Measurements from ENCODE around the gene GARNL3.

The GARNL3 gene

GRCh38 chr9:127362829-127363228, 98.3 kb downstream of the GARNL3 start:
- POLR2A ChIA-PET: no interaction called here
- TF ChIP-seq CTCF (IDR thresholded peaks at IDR 0.05; ENCODE audit: control extremely low read depth, extremely low read depth, low read depth, missing control alignments): no peak
- DNase-seq (ENCODE audit: extremely low spot score): no peak
- CTCF ChIA-PET: no interaction called here

- ChIA-PET CTCF (interaction anchor here (0.8 kb wide), 1 partner anchor 13 kb away, joined by 3 read pairs; no protein-coding TSS in a partner anchor), POLR2A (no interaction called here)
- no peak for TF ChIP-seq CTCF (IDR thresholded peaks at IDR 0.05; ENCODE audit: control extremely low read depth, extremely low read depth, low read depth, missing control alignments)
- DNase-seq (ENCODE audit: extremely low spot score): no peak
Observed at GRCh38 chr9:127365461-127365860, 100.9 kb downstream of the GARNL3 start.

- CTCF ChIA-PET: no interaction called here
- DNase-seq (ENCODE audit: extremely low spot score): no peak
- TF ChIP-seq CTCF (IDR thresholded peaks at IDR 0.05; ENCODE audit: control extremely low read depth, extremely low read depth, low read depth, missing control alignments): no peak
- POLR2A ChIA-PET: no interaction called here
Observed at GRCh38 chr9:127366594-127366993, 102.0 kb downstream of the GARNL3 start.

- POLR2A ChIA-PET: interaction anchor here (0.7 kb wide), 1 partner anchor 207 kb away, joined by 5 read pairs; no protein-coding TSS in a partner anchor
- DNase-seq (ENCODE audit: extremely low spot score): no peak
- CTCF ChIA-PET: interaction anchor here (1.1 kb wide), 1 partner anchor 10 kb away, joined by 3 read pairs; no protein-coding TSS in a partner anchor
- TF ChIP-seq CTCF (IDR thresholded peaks at IDR 0.05; ENCODE audit: control extremely low read depth, extremely low read depth, low read depth, missing control alignments): no peak
Observed at GRCh38 chr9:127368852-127369402, 104.4 kb downstream of the GARNL3 start.

- CTCF ChIA-PET: interaction anchor here (1.1 kb wide), 1 partner anchor 10 kb away, joined by 3 read pairs; no protein-coding TSS in a partner anchor
- DNase-seq (ENCODE audit: extremely low spot score): no peak
- no peak for TF ChIP-seq CTCF (IDR thresholded peaks at IDR 0.05; ENCODE audit: control extremely low read depth, extremely low read depth, low read depth, missing control alignments)
- POLR2A ChIA-PET: interaction anchor here (0.7 kb wide), 1 partner anchor 208 kb away, joined by 5 read pairs; no protein-coding TSS in a partner anchor
Observed at GRCh38 chr9:127369428-127369827, 104.9 kb downstream of the GARNL3 start.

GRCh38 chr9:127370147-127370579, 105.6 kb downstream of the GARNL3 start:
- ChIA-PET CTCF (no interaction called here), POLR2A (no interaction called here)
- TF ChIP-seq CTCF (IDR thresholded peaks at IDR 0.05; ENCODE audit: control extremely low read depth, extremely low read depth, low read depth, missing control alignments): no peak
- DNase-seq (ENCODE audit: extremely low spot score): no peak

Measured in GM10248 (cell line).